Vagina (tissue), 2 donors: ENCODE data around the gene DOCK4. TPM values are rescaled to one million over a fixed set of nuclear protein-coding genes. Genes with fewer than 3 reads are reported as not detected.

ENCODE experiments used
- DNase-seq, 2 donors: peaks; one replicate each; pipeline ENCODE4 v3.0.0-alpha.2; 2017; ENCODE audit errors: extremely low spot score in 2 of 2
- H3K27ac ChIP-seq: fragments of 200-600 bp; sonication (generic); one replicate; pipeline ENCODE4 v1.5.1; 2019
- H3K27me3 ChIP-seq: fragments of 200-600 bp; sonication (generic); one replicate; pipeline ENCODE4 v1.5.1; 2019
- H3K36me3 ChIP-seq, 2 donors: fragments of 200-600 bp; sonication (generic); one replicate each; pipeline ENCODE4 v1.5.1; 2017 to 2019
- H3K4me1 ChIP-seq: fragments of 200-600 bp; sonication (generic); one replicate; pipeline ENCODE4 v1.5.1; 2019
- H3K4me3 ChIP-seq, 2 donors: fragments of 200-600 bp; sonication (generic); 1 replicate in 1 of 2; 2 replicates in 1 of 2; pipeline ENCODE4 v1.5.1; 2016 to 2019
- H3K9me3 ChIP-seq: fragments of 200-600 bp; sonication (generic); one replicate; pipeline ENCODE4 v1.5.1; 2019
- CTCF ChIP-seq, 3 experiments: fragments of 450-650 bp in 2 of 3; fragments of 200-600 bp in 1 of 3; sonication (generic) in 1 of 3; IDR thresholded peaks; one replicate each; pipeline ENCODE4 v1.5.1; 2017 to 2019; ENCODE audit warnings: antibody characterized with exemption in 3 of 3, mild to moderate bottlenecking in 2 of 3, moderate library complexity in 2 of 3
- POLR2A ChIP-seq, 2 donors: fragments of 450-650 bp; IDR thresholded peaks; one replicate each; pipeline ENCODE4 v1.6.1; 2017; ENCODE audit warnings: antibody characterized with exemption in 2 of 2, mild to moderate bottlenecking in 2 of 2, moderate library complexity in 2 of 2
- POLR2AphosphoS5 ChIP-seq, 2 donors: sonication (generic); formaldehyde crosslinking; IDR thresholded peaks; one replicate each; pipeline ENCODE4 v1.9.0; 2017; ENCODE audit warnings: antibody characterized with exemption in 2 of 2, mild to moderate bottlenecking in 2 of 2, low read depth in 1 of 2; ENCODE audit not compliant: insufficient read depth in 1 of 2
- intact Hi-C: fragments of 100-400 bp; cut with DNase I; formaldehyde crosslinking; loops from one replicate; pipeline ENCODE4 v1.15.1; 2023
- total RNA-seq: library from RNA; depleted of rRNA; stranded (reverse); fragments of >200 nt; gene quantifications from one replicate; pipeline ENCODE4 v1.2.3, GENCODE V29; 2016

Gene DOCK4
- total RNA-seq, 1 donor from 2014 or later = 40.3 TPM

- intact Hi-C loops = no loop called here
- H3K27ac ChIP-seq = no peak overlapping the region
These were observed 187.7 kb downstream of the DOCK4 start for GRCh38 chr7:112018305-112019030.

GRCh38 chr7:112015146-112015545 lies 191.1 kb downstream of the DOCK4 start:
- intact Hi-C loops = no loop called here
- Histone ChIP-seq H3K36me3 (no peaks in the 10 kb centered on the region), H3K27ac (no peak overlapping the region), H3K27me3 (no peaks in the 10 kb centered on the region), H3K4me1 (peaks cover 23% of the 10 kb centered on the region), H3K9me3 (no peaks in the 10 kb centered on the region), H3K4me3 (no peak overlapping the region)
- DNase-seq = no peak
- no peak for TF ChIP-seq POLR2A (IDR thresholded peaks at IDR 0.05)
- no peak for TF ChIP-seq CTCF (IDR thresholded peaks at IDR 0.05)
- no peak for TF ChIP-seq POLR2AphosphoS5 (IDR thresholded peaks at IDR 0.05; ENCODE audit: insufficient read depth in 1 of 2, low read depth in 1 of 2)

More at GRCh38 chr7:112018305-112019030, 187.7 kb downstream of the DOCK4 start:
- Histone ChIP-seq H3K36me3 (no peaks in the 10 kb centered on the region), H3K4me3 (no peak overlapping the region), H3K27me3 (no peaks in the 10 kb centered on the region), H3K4me1 (peaks cover 24% of the 10 kb centered on the region), H3K9me3 (no peaks in the 10 kb centered on the region)
- no peak for TF ChIP-seq CTCF (IDR thresholded peaks at IDR 0.05)
- no peak for TF ChIP-seq POLR2AphosphoS5 (IDR thresholded peaks at IDR 0.05; ENCODE audit: insufficient read depth in 1 of 2, low read depth in 1 of 2)
- no peak for DNase-seq

GRCh38 chr7:112014347-112014746 lies 191.9 kb downstream of the DOCK4 start:
- intact Hi-C loops = no loop called here
- Histone ChIP-seq H3K9me3 (no peaks in the 10 kb centered on the region), H3K27me3 (no peaks in the 10 kb centered on the region), H3K36me3 (no peaks in the 10 kb centered on the region), H3K4me3 (no peak overlapping the region), H3K4me1 (peaks cover 16% of the 10 kb centered on the region), H3K27ac (no peak overlapping the region)
- DNase-seq = no peak
- TF ChIP-seq POLR2AphosphoS5 (IDR thresholded peaks at IDR 0.05; ENCODE audit: insufficient read depth in 1 of 2, low read depth in 1 of 2) = no peak
- no peak for TF ChIP-seq CTCF (IDR thresholded peaks at IDR 0.05)

- Histone ChIP-seq H3K4me3 (no peak overlapping the region), H3K36me3 (no peaks in the 10 kb centered on the region), H3K4me1 (peaks cover 6% of the 10 kb centered on the region), H3K9me3 (no peaks in the 10 kb centered on the region), H3K27me3 (no peaks in the 10 kb centered on the region), H3K27ac (no peak overlapping the region)
- no peak for DNase-seq
- TF ChIP-seq POLR2A (IDR thresholded peaks at IDR 0.05) = no peak
- no peak for TF ChIP-seq POLR2AphosphoS5 (IDR thresholded peaks at IDR 0.05; ENCODE audit: insufficient read depth in 1 of 2, low read depth in 1 of 2)
- no peak for TF ChIP-seq CTCF (IDR thresholded peaks at IDR 0.05)
- intact Hi-C loops = no loop called here
These were observed 192.9 kb downstream of the DOCK4 start for GRCh38 chr7:112013274-112013673.

- no peak overlapping the region for H3K27ac ChIP-seq
- H3K36me3 ChIP-seq = no peaks in the 10 kb centered on the region
- no peak overlapping the region for H3K4me3 ChIP-seq
- intact Hi-C loops = no loop called here
- H3K9me3 ChIP-seq = no peaks in the 10 kb centered on the region
- H3K27me3 ChIP-seq = no peaks in the 10 kb centered on the region
- H3K4me1 ChIP-seq = no peaks in the 10 kb centered on the region
- no peak for TF ChIP-seq CTCF (IDR thresholded peaks at IDR 0.05)
- TF ChIP-seq POLR2A (IDR thresholded peaks at IDR 0.05) = no peak
- no peak for TF ChIP-seq POLR2AphosphoS5 (IDR thresholded peaks at IDR 0.05; ENCODE audit: insufficient read depth in 1 of 2, low read depth in 1 of 2)
- no peak for DNase-seq
These were observed 194.0 kb downstream of the DOCK4 start for GRCh38 chr7:112012242-112012641.
